Skeletal muscle cell (primary cell): ENCODE data around the gene TRIO.

Experiments
- DNase-seq: peaks from one replicate; pipeline ENCODE4 v3.0.0-alpha.2; 2010; ENCODE audit warnings: low read depth
- H3K4me3 ChIP-seq: 2 replicates; pipeline ENCODE4 v1.5.1; 2011; ENCODE audit warnings: low read depth, mild to moderate bottlenecking, control low read depth, low read length, moderate library complexity

TRIO gene

GRCh38 chr5:14251733-14252132, 108.6 kb downstream of the TRIO start:
- no peak for DNase-seq
- H3K4me3 ChIP-seq: no peak overlapping the region

GRCh38 chr5:14252793-14253192, 109.7 kb downstream of the TRIO start:
- DNase-seq: no peak
- H3K4me3 ChIP-seq: no peak overlapping the region

DNA sequence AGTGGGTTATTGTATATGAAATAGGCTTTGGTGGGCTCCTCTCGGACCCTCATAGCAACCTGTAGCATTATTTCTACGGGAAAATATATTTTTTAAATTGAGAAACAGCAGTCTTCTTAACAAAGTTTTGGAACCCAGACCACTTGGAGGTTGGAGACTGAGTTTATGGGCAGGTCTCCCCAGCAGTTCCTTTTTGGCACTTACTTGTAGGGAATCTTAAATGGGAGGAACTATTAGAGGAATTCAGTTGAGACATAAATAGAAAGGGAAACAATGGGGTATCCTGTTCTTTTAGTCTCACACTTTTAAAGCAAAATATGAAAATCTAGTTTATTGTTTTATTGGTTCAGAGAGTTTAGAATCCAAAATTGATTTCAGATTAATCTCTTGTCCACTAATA, 111.5 kb downstream of the TRIO start:
- no peak for DNase-seq
- no peak overlapping the region for H3K4me3 ChIP-seq

DNA sequence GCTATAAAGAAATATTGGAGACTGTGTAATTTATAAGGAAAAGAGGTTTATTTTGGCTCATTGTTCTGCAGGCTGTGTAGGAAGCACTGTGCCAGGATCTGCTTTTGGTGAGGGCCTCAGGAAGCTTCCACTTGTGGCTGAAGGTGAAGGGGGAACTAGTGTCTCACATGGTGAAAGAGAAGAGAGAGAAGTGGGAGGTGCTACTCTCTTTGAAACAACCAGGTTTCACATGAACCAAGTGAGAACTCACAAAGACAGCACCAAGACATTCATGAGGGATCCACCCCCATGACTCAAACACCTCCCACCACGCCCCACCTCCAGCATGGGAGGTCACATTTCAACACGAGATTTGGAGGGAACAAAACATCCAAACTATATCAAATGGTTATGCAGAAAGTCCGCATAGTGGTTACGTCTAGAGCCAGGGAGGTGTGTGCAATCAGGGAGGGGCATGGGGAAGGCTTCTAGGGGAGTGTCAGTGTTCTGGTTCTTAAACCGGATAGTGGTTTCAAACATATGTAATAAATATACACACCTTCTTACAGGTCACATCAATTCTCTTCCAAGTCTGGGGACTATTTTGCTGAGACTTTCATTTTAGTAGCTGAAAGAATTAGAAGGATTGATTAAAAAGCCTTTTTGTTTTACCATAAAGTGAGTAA, 113.0 kb downstream of the TRIO start:
- no peak for DNase-seq
- no peak overlapping the region for H3K4me3 ChIP-seq

DNA sequence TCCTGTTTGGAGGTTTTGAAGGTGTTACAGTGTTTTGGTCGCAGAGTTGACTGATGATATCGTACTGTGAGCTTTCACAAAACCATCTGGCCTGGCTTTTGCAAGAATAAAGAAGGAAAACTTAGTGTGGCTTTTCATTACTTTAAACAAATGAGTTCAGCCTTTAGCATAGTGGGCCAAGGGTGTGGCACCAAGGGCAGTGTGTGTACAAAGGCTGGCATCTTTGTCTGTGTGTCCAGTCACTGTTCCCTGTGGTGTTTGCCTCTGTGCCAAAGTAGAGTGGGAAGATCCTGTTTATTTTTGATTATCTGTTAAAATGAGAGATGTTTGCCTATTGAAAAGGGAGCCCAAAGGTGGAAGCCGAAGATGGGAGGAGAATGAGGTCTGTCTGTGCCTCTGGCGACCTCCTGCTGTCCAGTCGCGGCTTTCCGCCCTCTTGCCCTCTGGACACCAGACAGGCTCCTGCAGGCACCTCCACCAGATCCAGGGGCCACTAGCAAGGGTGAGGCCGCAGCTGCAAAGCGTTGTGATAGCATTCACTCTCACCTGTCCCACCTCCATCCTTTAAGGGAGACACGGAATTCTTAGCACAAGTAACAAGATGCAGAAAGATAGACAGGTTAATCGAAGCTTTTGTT, 113.7 kb downstream of the TRIO start:
- DNase-seq: no peak
- no peak overlapping the region for H3K4me3 ChIP-seq

DNA sequence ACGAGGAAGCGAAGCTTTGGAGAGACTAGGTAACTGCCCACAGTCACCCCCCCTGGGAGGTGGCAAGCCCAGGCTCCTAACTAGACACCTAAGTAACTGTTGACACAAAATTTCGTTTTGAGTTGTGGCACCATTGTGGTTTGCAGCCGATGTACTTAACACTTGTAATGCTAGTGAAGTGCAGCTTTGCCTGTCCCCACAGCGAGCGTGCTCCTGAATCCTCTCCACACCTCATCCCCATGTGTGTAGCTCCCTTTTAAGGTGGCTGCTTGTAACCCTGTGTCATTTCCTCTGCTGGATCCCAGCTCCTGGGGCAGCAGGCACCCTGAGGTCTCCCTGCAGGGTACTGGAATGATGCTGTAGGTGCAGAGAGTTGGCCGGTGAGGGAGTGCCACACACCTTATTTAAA, 114.9 kb downstream of the TRIO start:
- DNase-seq: no peak
- no peak overlapping the region for H3K4me3 ChIP-seq

DNA sequence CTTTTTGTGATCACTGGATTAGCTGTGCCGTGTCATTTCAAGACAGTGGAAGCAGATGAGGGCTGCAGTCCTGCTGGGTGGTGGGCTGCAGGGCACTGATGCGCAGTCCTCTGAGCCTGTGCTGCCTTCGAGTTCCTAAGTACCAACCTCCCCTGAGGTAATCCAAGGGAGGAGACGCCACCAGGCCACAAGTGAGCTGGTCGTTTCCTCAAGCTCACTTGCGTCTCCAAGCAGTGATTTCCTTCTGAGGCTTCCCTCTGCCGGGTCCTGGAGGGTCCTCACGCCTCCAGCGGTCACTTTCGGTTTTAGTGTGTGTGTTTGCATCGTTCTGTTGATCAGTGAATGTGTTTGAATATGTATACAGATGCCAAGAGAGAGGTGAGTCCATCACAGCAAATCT, 115.7 kb downstream of the TRIO start:
- H3K4me3 ChIP-seq: no peak overlapping the region
- DNase-seq: no peak

- no peak for DNase-seq
- no peak overlapping the region for H3K4me3 ChIP-seq
Measured at GRCh38 chr5:14260637-14261036, 117.5 kb downstream of the TRIO start.

DNA sequence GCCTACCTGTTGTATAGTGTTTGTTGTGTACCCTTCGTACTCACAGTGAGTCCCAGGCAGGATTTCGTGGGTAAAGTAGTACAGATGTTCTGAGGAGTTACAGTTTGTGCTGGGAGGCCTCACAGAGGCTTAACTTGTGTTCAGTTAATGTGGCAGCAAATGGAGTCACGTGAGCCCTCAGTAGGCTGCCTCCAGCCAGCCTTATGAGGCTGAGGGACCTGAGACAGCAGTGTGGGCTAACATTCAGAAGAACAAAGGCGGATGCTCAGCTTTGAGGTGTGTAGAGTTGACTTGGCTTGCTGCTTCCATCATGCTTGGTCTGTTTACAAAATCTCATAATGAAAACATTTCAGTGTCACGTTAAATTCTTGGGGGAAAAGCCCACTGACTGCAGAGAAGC, 118.1 kb downstream of the TRIO start:
- DNase-seq: no peak
- H3K4me3 ChIP-seq: no peak overlapping the region

DNA sequence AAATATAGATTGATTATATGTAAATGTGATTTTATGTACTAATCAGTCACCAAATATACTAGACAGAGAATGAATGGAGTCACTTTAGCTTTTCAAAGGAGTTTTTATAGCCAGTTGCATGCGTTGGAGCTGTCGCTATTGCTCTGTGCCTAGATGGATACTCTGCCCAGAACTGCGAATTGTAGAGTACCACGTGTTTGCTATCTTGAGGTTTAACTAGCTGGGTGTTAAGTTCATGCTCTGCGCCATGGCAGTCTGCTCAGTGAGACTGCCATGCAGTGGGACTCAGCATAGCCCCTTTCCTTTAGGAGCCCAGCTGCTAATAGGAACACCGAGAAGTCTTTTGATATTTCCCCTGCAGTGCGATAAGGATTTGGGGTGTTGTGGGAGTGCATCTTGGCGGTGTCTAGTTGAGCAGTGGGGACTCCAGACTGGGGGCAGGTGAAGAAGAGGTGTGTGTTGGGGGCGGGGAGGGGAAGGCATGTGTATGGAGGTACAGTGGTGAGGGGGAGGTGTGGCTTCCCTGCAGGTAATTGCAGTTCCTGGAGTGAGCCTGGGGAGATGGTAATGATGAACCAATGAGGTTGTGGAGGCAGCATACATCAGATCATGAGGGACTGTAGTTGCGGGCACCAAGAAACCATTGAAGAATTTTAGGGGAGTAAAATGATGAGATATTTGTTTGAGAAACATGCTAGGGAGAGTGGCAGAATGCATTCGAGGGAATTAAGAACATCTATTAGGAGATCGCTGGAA, 118.9 kb downstream of the TRIO start:
- no peak for DNase-seq

DNA sequence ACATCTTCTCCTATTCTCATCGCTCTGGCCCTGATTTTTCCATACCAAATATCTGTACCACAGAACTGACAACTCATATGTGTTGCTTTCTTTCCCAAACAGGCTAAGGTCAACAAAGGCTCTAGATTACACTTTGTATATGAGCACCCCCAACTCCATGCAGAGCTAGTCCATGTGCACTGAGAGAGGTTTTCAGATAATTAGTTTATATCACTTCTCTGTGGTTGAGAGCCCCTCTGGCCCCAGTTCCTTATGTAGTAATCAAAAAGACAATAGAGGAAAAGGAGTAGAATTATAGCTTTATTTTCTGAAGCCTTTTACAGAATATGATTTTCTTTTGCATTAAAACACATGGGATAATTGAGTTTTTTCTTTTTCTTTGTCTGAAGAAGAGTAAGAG, 120.0 kb downstream of the TRIO start:
- no peak for DNase-seq
- no peak overlapping the region for H3K4me3 ChIP-seq

More for the DNA sequence above, 118.9 kb downstream of the TRIO start:
- no peak overlapping the region for H3K4me3 ChIP-seq

- DNase-seq: no peak
- no peak overlapping the region for H3K4me3 ChIP-seq
Measured at GRCh38 chr5:14263699-14264098, 120.6 kb downstream of the TRIO start.

- DNase-seq: peak; percentile 78
- H3K4me3 ChIP-seq: peak overlapping the region; percentile 4
Measured at GRCh38 chr5:14264605-14265316, 121.6 kb downstream of the TRIO start.

- H3K4me3 ChIP-seq: no peak overlapping the region
- peak; percentile 64 for DNase-seq
Measured at GRCh38 chr5:14265570-14265969, 122.4 kb downstream of the TRIO start.

DNA sequence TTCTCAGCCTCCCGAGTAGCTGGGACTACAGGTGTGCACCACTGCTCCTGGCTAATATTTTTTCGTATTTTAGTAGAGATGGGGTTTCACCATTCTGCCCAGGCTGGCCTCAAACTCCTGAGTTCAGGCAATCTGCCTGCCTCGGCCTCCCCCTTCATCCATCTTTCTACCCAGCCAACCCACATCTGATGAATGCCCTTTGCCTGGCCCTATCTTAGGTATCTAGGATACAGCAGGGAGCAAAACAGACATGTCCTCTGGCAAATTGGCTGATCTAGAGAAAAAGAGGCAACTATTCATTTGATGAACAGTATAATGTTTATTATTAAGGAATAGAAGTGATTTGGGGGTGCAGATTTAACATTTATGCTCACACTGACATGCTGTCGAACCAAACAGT, 123.0 kb downstream of the TRIO start:
- no peak for DNase-seq
- no peak overlapping the region for H3K4me3 ChIP-seq

DNA sequence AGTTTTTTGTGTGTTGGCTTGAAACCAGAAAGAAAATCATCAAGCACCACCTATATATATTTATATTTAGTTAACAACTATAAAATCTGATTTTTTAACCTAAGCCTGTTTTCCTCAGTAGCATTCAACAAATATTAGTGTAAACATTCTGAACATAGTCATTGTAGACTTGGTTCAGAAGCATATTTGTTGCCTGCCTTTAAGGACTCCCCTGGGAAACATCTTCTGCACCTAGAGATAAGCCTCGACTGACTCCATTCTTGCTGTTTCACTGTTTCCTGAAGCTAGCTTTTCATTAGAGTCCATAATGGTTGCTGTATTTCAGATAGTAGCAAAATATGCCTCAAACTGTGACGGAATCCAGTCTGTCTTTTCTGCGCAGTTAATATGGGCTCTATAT, 123.5 kb downstream of the TRIO start:
- DNase-seq: no peak

GRCh38 chr5:14267166-14267838, 124.2 kb downstream of the TRIO start:
- no peak overlapping the region for H3K4me3 ChIP-seq
- DNase-seq: no peak

More for the DNA sequence above, 123.5 kb downstream of the TRIO start:
- no peak overlapping the region for H3K4me3 ChIP-seq

GRCh38 chr5:14267991-14268708, 125.0 kb downstream of the TRIO start:
- no peak overlapping the region for H3K4me3 ChIP-seq
- DNase-seq: peak; percentile 46

DNA sequence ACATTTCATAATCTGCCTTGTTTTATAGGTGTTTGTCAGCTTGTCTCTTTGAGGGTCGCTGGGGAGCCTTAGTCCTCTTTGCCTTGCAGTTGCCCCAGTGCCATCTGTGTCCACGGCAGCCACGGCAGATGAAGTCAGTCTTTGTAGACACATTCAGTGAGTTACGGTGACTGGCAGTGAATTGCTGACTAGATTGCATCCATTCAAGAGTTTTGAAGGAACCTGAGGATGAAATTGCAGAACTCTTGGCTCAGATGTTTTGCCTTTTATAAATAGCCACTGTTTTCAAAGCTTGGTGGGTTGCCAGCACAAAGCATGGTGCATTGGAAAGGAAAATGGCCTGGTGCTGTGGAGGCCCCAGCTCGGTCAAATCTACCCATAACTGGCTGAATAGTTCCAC, 125.6 kb downstream of the TRIO start:
- no peak for DNase-seq
- H3K4me3 ChIP-seq: no peak overlapping the region
